Hepatocyte (in vitro differentiated cells): ENCODE data around the gene UBXN7.

ENCODE experiments used
- EZH2 ChIP-seq: fragments of 200-600 bp; sonication (generic); IDR thresholded peaks from 2 replicates; pipeline ENCODE4 v1.6.1; 2016; ENCODE audit warnings: antibody characterized with exemption, mild to moderate bottlenecking, borderline replicate concordance
- EZH2phosphoT487 ChIP-seq: fragments of 200-600 bp; sonication (generic); IDR thresholded peaks from one replicate; pipeline ENCODE4 v1.6.1; 2018; ENCODE audit warnings: antibody characterized with exemption, mild to moderate bottlenecking, low read depth, moderate library complexity; ENCODE audit not compliant: unreplicated experiment, severe bottlenecking
- TF ChIP-seq, protein P1 (sequence below): fragments of 200-600 bp; sonication (generic); IDR thresholded peaks from 2 replicates; pipeline ENCODE4 v1.5.1; 2016; ENCODE audit warnings: antibody characterized with exemption, mild to moderate bottlenecking; ENCODE audit not compliant: poor library complexity

DNA sequence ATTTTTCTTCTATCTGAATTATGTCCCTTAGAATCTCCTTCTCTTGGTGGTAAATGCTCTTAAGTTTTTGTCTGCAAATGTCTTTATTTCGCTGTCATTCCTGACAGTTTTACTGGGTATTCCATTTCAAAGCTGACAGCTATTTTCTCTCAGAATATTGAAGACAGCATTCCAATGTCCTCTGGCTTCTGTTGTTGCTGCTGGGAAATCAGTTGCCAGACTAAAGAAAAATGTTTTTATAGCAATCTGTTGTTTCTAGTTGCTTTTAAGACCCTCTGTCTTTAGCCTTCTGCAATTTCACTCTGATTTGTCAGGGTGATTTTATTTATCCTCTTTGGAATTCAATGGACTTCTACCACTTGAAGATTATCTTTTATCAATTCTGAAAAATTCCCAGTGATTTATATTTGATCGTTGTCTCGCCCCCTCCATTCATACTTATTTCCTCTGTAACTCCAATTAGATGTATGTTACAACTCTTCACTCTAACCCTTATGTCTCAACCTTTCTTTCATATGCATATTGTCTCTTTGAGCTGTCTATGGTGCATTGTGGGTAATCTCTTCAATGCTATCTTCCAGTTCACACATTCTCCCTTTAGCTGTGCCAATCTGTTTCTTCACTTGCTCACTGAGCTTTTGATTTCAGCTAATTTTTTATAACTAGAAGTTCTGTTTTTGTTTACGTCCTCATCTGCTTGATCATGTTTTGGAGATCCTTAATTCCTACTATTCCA is 23.5 kb downstream of the UBXN7 start:
- TF ChIP-seq, protein P1, sequence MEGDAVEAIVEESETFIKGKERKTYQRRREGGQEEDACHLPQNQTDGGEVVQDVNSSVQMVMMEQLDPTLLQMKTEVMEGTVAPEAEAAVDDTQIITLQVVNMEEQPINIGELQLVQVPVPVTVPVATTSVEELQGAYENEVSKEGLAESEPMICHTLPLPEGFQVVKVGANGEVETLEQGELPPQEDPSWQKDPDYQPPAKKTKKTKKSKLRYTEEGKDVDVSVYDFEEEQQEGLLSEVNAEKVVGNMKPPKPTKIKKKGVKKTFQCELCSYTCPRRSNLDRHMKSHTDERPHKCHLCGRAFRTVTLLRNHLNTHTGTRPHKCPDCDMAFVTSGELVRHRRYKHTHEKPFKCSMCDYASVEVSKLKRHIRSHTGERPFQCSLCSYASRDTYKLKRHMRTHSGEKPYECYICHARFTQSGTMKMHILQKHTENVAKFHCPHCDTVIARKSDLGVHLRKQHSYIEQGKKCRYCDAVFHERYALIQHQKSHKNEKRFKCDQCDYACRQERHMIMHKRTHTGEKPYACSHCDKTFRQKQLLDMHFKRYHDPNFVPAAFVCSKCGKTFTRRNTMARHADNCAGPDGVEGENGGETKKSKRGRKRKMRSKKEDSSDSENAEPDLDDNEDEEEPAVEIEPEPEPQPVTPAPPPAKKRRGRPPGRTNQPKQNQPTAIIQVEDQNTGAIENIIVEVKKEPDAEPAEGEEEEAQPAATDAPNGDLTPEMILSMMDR = no peak
- no peak for TF ChIP-seq EZH2
- TF ChIP-seq EZH2phosphoT487 = no peak
